Ovary (tissue), 9 donors: Measurements from ENCODE around the gene CFAP92. TPM values are rescaled to one million over a fixed set of nuclear protein-coding genes. Genes with fewer than 3 reads are reported as not detected.

Experiments
- DNase-seq, 5 donors: peaks; one replicate each; pipeline ENCODE4 v3.0.0-alpha.2; 2019 to 2020
- H3K27ac ChIP-seq, 2 donors: fragments of 200-600 bp; one replicate each; pipeline versions ENCODE4 v1.5.1 to v1.8.0; 2019 to 2022
- H3K27me3 ChIP-seq: fragments of 200-600 bp; one replicate; pipeline ENCODE4 v1.8.0; 2022
- H3K36me3 ChIP-seq: fragments of 200-600 bp; sonication (generic); one replicate; pipeline ENCODE4 v1.5.1; 2019
- H3K4me1 ChIP-seq: one replicate; pipeline ENCODE4 v1.8.1; 2013; ENCODE audit warnings: mild to moderate bottlenecking, moderate library complexity; ENCODE audit not compliant: insufficient read depth
- H3K4me3 ChIP-seq: fragments of 200-600 bp; sonication (generic); one replicate; pipeline ENCODE4 v1.5.1; 2017
- H3K9me3 ChIP-seq, 2 donors: fragments of 200-600 bp in 1 of 2; sonication (generic) in 1 of 2; one replicate each; pipeline versions ENCODE4 v1.5.1 to v1.8.1; 2013 to 2019; ENCODE audit warnings: mild to moderate bottlenecking in 1 of 2, moderate library complexity in 1 of 2
- EP300 ChIP-seq: sonication (generic); formaldehyde crosslinking; IDR thresholded peaks from one replicate; pipeline ENCODE4 v1.6.1; 2017; ENCODE audit warnings: antibody characterized with exemption
- POLR2A ChIP-seq: fragments of 450-650 bp; IDR thresholded peaks from one replicate; pipeline ENCODE4 v1.6.1; 2017; ENCODE audit warnings: antibody characterized with exemption, mild to moderate bottlenecking, moderate library complexity
- WGBS, 3 donors: extraction: QIAGEN DNeasy Blood & Tissue Kit in 1 of 3; methylation state at CpG; one replicate each; pipeline versions ENCODE4 v1.1.5 to v1.1.7; 2013 to 2017; 5-methylcytosine and 5-hydroxymethylcytosine counted together
- intact Hi-C, 4 donors: fragments of 100-400 bp; cut with DNase I; formaldehyde crosslinking; loops; one replicate each; pipeline versions ENCODE4 v1.11.0 to v1.15.1; 2022 to 2023
- polyA plus RNA-seq, 2 donors: library from polyadenylated mRNA; stranded (reverse); fragments of 200-250 nt in 1 of 2; fragments of 350-450 nt in 1 of 2; fragmentation: Illumina TruSeq in 1 of 2; extraction: RNeasy Lipid Tissue Mini Kit (QIAGEN cat#74804) in 1 of 2; gene quantifications; one replicate each; pipeline ENCODE4 v1.2.3, GENCODE V29; 2013 to 2014
- total RNA-seq, 7 donors: library from RNA; depleted of rRNA in 2 of 7; stranded (reverse); fragments of >200 nt in 2 of 7; fragmentation: NEBNext Ultra II Directional in 3 of 7; extraction: Animal tissue kit (Norgen Biotek cat#: 25700) in 3 of 7; gene quantifications; one replicate each; pipeline versions ENCODE4 v1.1.0 to v1.2.4, GENCODE V29; 2016 to 2023
- TF ChIP-seq, protein P1 (sequence below), 3 donors: fragments of 450-650 bp in 2 of 3; fragments of 200-600 bp in 1 of 3; IDR thresholded peaks; one replicate each; pipeline versions ENCODE4 v1.5.1 to v1.8.0; 2016 to 2022; ENCODE audit warnings: antibody characterized with exemption in 3 of 3, mild to moderate bottlenecking in 1 of 3
- donor health status: DM: no; HTN: no; CAD: no; lungs with moderate emphysema.
- donor health status: DM: no; HTN: no; CAD: no.
- donor health status: Bipolar disorder and iron deficiency.
- donor health status: DM: yes; HTN: yes; CAD: no.
- donor health status: DM: no; HTN: no; CAD: no.
- donor health status: DM: yes; HTN: yes; CAD: no.

The CFAP92 gene
- total and polyA plus RNA-seq, 9 donors: 0.89 to 3.8 (median 1.5) TPM

DNA sequence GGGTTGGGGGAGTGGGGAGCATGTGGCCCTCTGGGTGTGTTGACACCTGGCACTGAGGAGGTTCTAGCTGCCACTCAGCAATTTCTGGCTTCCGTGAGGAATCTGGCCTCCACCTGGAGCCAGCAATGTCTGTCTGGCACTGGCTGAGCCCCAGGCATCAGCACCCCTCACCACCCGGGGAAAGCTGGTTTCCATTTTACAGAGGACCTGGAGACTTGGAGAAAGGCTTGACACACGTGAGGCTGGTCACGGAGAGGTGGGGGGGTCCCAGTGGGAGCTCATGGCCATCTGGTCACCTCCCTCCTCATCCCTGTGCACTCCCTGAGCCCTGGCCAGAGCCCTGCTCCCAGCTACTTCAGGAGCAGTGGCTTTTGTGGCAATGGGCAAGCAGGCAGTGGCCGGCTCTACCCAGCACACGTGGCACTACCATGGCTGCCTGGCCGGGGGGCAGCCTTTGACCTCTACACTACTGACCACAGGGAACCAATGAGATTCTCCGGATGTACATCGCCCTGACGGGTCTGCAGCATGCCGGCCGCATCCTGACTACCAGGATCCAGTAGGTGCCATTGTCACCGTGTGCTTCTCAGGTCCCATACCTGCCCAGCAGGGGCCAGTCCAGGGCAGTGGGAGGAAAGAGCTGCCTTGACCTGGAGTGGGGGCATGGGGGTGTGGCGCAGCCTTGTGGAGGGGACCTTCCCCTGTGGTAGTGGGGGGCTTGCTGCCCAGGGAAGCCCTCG, 86.0 kb downstream of the CFAP92 start:
- intact Hi-C loops: no loop called here
- Histone ChIP-seq H3K36me3 (no peaks in the 10 kb centered on the region), H3K4me3 (no peak overlapping the region), H3K27me3 (no peaks in the 10 kb centered on the region), H3K9me3 (no peaks in the 10 kb centered on the region), H3K4me1 (no peaks in the 10 kb centered on the region), H3K27ac (no peak overlapping the region)
- 85 to 88% (median 87%) methylated on average over 8 to 15 of the region's 15 CpGs for WGBS, 3 donors
- DNase-seq: no peak
- TF ChIP-seq, protein P1, sequence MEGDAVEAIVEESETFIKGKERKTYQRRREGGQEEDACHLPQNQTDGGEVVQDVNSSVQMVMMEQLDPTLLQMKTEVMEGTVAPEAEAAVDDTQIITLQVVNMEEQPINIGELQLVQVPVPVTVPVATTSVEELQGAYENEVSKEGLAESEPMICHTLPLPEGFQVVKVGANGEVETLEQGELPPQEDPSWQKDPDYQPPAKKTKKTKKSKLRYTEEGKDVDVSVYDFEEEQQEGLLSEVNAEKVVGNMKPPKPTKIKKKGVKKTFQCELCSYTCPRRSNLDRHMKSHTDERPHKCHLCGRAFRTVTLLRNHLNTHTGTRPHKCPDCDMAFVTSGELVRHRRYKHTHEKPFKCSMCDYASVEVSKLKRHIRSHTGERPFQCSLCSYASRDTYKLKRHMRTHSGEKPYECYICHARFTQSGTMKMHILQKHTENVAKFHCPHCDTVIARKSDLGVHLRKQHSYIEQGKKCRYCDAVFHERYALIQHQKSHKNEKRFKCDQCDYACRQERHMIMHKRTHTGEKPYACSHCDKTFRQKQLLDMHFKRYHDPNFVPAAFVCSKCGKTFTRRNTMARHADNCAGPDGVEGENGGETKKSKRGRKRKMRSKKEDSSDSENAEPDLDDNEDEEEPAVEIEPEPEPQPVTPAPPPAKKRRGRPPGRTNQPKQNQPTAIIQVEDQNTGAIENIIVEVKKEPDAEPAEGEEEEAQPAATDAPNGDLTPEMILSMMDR (IDR thresholded peaks at IDR 0.05): no peak
- TF ChIP-seq EP300 (no peak), POLR2A (no peak)

DNA sequence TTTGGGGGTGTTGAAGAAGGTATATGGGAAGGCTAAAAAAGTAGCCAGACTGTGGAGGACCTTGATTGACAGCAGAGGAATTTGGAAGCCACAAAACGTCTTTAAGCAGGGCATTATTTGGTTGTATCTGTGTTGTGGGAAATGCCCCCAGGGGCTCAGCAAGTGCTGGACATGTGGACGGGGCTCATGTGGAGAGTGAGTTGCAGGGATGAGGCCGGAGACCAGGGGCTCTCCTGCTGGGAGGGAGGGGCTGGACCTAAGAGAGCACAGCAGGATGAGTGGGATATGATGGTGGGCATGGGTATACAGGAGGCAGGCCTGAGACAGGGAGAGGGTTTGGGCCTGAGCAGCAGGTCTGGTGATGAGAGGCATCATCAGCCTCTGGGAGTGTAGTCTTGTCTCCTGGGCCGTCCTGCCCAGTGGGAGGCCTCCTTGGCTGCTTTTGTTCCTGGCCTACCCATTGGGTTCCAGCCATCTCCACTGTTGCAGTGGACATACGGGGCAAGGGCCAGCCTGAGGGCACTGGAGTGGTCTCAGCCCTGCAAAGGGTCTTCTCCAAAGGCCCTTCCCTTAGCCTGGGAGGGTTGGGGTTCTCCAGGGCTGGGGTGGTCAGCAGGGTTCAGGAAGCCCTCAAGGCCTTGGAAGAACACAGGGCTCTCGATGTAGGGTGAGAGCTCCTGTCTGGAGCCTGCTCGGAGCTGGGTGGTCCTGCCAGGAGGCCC, 86.9 kb downstream of the CFAP92 start:
- no peak overlapping the region for H3K27ac ChIP-seq
- WGBS, 3 donors: 78 to 81% (median 79%) methylated on average over 7 of the region's 7 CpGs
- no peak overlapping the region for H3K4me3 ChIP-seq
- no peaks in the 10 kb centered on the region for H3K9me3 ChIP-seq
- no peak for DNase-seq
- H3K4me1 ChIP-seq: no peaks in the 10 kb centered on the region
- no peaks in the 10 kb centered on the region for H3K36me3 ChIP-seq
- intact Hi-C loops: no loop called here
- H3K27me3 ChIP-seq: no peaks in the 10 kb centered on the region
- TF ChIP-seq EP300: no peak
- TF ChIP-seq POLR2A: no peak
- TF ChIP-seq, protein P1 (IDR thresholded peaks at IDR 0.05): no peak

DNA sequence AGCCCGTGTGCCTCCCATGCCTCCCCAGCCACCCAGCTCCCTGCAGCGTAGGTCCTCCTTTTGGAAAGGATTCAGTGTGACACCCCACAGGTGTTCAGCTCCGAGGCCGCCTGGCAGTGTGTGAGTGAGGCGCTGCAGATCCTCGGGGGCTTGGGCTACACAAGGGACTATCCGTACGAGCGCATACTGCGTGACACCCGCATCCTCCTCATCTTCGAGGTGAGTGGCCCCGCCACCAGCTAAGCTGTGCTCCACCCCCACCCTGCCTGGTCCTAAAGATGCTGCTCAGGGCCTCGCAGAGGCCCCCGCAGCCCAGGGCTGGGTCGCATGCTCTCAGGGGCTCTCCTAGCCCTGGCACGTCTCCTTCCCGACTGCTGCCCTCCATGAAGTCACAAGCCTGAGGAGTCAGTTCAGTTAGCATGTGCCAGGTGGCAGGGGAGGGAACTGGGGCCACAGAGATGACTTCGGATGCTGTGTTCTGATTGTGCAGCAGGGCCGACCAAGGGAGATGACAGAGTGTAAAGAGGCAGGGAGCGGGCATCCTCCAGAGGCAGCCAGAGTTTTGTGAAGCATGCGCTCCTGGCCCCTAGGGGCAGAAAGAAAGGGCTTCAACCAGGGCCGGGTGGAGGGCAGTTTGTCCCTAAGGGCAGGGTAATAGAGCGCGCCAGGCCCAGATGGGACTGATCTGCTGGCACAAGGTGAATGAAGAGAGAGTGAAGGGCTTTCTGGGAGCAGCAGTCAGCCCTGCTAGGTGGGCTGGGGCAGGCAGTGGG, 87.7 kb downstream of the CFAP92 start:
- Histone ChIP-seq H3K27me3 (no peaks in the 10 kb centered on the region), H3K4me3 (no peak overlapping the region), H3K36me3 (no peaks in the 10 kb centered on the region), H3K9me3 (no peaks in the 10 kb centered on the region), H3K27ac (no peak overlapping the region), H3K4me1 (no peaks in the 10 kb centered on the region)
- WGBS, 3 donors: 82 to 89% (median 87%) methylated on average over 25 of the region's 25 CpGs
- TF ChIP-seq, protein P1 (IDR thresholded peaks at IDR 0.05): no peak
- TF ChIP-seq EP300: no peak
- TF ChIP-seq POLR2A: no peak
- DNase-seq: no peak
- intact Hi-C loops: no loop called here

DNA sequence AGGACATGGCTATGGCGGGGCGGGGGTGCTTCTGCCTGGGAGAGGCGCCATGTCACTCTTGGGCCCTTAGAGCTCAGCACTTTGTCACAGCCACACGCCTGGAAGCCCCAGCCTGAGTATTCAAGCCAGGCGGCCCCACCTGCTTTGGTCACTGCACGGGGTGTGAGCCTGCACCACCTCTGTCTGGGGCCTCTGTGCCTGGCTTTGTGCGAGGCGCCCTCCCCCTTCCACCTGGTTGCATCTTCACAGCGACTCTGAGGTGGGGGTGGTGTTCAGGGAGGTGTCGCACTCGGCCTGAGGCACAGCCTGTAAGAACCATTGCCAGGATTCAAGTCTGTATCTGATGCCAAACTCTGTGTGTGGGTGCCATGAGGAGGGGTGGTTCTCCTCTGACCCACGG, 90.4 kb downstream of the CFAP92 start:
- intact Hi-C loops: no loop called here
- Histone ChIP-seq H3K27ac (no peak overlapping the region), H3K4me3 (no peak overlapping the region), H3K9me3 (no peaks in the 10 kb centered on the region), H3K27me3 (no peaks in the 10 kb centered on the region), H3K4me1 (no peaks in the 10 kb centered on the region), H3K36me3 (no peaks in the 10 kb centered on the region)
- DNase-seq: no peak
- no peak for TF ChIP-seq EP300
- TF ChIP-seq, protein P1 (IDR thresholded peaks at IDR 0.05): no peak
- no peak for TF ChIP-seq POLR2A
- 86 to 94% (median 93%) methylated on average over 11 to 12 of the region's 12 CpGs for WGBS, 3 donors
